8988T (cell line): ENCODE measurements around the gene CLPTM1L.
"Not testable (repeated sequence)": the region's sequence is repeated elsewhere in the genome, so short reads cannot be mapped to it uniquely, and the experiment has no call there.

Experiments
- DNase-seq: peaks from one replicate; pipeline ENCODE4 v3.0.0; 2011

CLPTM1L gene

DNA sequence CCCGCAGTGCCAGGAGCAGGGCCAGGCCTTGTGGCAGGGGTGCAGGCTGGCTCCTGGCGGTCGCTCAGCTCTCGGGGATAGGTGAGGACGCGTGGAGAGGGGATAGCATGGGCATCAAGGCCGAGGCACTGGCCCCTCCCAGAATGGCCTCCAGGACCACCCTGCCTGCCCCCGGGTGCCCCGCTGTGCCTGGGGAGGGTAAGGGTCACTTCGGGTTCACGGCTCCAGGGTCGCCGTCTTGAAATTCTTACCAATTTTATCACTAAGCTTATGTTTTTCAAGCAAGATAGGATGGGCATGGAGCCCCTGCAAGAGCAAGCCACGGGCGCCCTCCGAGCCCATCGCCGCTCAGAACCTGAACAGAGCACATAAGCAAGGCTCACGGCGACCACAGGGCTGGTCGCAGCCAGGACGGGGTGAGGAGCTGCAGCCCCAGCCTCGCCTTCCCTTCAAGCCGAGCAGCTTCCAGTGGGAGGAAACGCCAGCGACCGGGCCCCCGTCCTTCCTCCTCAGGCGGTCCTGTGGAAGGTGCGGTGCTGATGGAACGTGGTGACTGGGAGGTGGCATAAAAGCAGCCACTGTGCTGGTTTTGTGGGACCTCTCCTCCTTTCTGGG lies 14.2 kb upstream of the CLPTM1L start:
- DNase-seq = no peak

DNA sequence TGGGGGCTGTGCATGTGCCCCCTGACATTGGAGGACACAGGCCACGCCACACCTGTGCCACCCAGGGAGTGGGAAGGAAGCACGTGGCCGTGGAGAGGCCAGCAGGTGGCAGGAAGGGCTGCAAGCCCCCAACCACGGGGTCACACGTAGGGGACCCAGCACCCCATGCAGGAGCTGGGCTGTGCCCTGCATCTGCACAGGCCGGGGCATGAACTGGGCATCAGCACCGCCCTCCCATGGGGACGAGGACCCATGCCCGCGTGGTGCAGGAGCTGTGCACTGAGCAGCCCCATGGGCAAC lies 13.8 kb upstream of the CLPTM1L start:
- DNase-seq = no peak

DNA sequence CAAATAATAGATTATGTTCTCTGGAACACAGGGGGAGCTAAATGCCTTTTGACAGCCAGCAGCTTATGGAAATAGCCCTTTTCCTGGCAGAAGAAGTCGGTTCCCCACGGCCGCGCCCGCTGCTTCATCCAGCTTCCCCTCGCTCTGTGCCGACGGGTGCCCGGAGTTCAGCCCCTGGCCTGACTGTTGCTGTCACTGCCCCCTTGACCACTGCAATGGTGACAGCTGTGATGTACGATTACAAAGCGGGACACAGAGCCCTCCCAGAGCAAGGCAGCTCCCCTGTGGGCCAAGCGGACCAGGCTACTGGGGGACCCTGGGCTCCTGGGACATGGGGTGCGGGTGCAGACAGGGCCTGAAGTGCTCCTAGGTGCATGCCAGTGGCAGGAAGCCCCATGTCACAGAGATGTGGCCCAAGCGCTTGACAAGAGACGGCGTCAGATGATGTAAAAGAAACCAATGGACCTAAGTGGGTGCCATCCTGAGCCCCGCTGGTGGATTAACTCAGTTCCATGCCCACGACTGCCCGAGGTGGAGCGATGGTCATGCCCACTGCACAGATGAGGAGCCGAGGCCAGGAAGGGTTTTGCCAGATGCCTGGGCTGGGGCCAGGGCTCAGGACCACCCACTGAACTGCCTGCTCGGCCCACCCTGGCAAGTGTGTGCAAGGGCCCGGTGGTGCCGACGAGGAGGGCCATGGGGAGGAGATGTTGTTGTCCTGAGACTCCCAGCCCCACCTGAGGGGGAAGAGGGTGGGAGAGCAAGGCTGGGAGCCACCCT lies 13.2 kb upstream of the CLPTM1L start:
- DNase-seq = no peak

- no peak for DNase-seq
These were observed 12.2 kb upstream of the CLPTM1L start for GRCh38 chr5:1356873-1357787.

DNA sequence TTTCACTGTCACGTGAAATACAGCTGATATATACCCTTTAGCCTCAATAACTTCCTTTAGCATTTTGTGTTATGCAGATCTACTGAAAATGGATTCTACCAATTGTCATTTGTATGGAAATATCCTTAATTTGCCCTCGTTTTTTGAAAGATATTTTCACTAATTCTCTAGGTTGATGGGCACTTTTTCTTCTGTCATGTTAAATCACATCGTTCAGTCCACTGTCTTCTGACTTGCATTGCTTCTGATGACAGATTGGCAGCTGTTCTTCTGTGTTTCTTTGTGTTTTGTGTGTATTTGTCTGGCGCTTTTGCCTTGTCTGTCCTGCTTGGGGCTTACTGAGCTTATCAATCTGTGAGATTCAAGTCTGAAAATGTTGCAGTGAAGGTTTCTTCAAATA lies 9.7 kb upstream of the CLPTM1L start:
- DNase-seq = no peak

- DNase-seq = no peak
These were observed 7.6 kb upstream of the CLPTM1L start for GRCh38 chr5:1352231-1353219.

DNA sequence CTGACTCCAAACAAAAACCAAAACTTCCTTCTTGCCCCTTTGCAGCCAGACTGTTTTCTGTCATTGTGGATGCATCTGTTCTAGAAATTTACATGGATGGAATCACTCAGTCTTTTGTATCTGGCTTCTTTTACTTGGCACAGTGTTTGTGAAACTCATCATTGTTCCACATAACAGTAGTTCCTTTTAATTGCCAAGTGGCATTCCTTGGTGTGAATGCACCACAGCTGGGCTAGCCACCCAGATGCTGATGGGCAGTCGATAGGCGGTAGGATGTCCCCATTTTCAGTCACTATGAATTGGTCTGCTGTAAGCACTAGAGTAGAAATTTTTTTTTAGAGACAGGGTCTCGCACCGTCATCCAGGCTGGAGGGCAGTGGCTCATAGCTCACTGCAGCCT lies 6.3 kb upstream of the CLPTM1L start:
- DNase-seq = no peak

DNA sequence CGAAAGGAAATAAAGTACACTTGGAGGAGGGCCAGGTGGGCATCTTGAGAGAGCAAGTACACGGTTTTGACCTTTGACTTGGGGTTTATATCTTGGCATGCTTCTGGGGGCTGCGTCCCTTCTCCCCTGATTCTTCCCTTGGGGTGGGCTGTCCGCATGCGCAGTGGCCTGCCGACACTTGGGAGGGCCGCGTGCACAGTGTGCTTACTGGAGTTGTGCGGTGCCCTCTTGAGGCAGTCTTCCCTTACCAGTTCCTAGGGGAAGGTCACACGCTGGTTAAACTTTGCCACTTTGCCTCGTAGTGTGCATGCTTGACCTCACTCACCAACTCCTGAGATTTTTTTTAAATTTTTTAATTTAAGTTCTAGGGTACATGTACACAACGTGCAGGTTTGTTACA lies 4.3 kb upstream of the CLPTM1L start:
- no peak for DNase-seq

DNA sequence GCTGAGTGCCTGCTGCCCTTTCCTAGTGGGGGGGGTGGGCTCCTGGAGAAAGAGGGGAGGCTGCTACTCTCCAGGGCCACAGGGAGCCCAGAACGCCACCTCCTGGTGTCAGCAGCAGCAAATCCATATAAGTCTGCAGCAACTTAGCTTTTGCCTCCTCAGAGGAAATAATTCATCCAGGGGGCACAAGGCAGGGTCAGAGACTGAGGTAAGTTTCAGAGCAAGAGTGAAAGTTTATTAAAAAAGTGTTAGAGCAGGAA lies 4.0 kb upstream of the CLPTM1L start:
- peak; percentile 83 for DNase-seq

DNA sequence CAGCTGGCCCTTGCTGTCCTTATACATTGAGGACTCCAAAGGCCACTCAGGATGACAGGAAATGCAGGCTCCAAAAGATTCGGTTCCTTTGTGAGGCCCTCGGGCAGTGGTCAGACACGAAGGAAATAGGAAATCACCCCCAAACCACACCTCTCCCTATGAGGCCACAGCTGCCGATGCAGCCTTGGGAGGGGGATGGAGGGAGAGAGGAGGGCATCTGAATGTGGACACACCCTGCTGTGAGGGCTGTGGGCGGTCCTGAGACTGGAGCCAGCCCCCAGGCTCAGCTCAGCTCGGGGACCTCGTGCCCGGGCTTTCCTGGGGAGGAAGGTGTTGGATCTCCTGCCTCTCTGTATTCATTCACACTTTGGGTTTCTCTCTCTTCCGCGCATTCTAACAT lies 2.7 kb upstream of the CLPTM1L start:
- DNase-seq = no peak

DNA sequence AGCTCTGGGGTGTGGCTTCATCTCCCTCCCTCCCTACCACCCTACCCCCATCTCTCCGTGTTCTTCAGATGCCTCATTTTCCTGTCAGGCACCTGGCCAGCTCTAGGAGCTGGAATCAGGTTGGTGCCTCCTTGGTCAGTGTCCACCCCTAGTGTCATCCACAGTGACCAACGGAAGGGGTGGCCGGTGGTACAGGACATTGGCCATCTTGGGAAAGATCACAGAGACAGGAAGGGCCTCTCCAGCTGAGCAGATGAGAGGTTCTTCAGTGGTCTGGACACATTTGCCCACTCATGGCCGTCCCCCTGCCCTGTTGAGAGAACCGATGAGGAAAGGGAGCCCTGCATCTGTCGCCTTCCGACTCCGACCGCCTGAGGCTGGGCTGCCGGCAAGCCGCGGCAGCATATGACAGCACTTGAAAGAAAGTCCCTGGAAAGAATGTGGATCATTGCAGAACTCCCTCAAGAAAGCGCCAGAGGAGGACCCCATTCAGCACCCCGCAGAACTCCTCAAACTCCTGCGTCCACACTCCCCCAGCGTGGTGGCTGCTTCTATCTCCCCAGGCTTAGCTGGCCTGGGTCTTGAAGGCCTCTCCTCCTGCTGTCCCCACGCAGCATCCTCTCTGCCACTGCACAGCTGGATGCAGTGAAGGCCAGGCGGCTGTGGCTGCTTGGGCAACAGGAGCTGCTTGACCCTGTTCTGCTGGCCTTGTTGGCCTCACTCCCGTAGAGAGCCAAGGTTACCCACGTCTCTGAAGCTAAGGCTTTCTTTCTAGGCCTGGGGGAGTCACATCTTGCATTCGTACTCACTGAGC lies 1.9 kb upstream of the CLPTM1L start:
- no peak for DNase-seq

- no peak for DNase-seq
These were observed 1.2 kb upstream of the CLPTM1L start for GRCh38 chr5:1345876-1346626.

DNA sequence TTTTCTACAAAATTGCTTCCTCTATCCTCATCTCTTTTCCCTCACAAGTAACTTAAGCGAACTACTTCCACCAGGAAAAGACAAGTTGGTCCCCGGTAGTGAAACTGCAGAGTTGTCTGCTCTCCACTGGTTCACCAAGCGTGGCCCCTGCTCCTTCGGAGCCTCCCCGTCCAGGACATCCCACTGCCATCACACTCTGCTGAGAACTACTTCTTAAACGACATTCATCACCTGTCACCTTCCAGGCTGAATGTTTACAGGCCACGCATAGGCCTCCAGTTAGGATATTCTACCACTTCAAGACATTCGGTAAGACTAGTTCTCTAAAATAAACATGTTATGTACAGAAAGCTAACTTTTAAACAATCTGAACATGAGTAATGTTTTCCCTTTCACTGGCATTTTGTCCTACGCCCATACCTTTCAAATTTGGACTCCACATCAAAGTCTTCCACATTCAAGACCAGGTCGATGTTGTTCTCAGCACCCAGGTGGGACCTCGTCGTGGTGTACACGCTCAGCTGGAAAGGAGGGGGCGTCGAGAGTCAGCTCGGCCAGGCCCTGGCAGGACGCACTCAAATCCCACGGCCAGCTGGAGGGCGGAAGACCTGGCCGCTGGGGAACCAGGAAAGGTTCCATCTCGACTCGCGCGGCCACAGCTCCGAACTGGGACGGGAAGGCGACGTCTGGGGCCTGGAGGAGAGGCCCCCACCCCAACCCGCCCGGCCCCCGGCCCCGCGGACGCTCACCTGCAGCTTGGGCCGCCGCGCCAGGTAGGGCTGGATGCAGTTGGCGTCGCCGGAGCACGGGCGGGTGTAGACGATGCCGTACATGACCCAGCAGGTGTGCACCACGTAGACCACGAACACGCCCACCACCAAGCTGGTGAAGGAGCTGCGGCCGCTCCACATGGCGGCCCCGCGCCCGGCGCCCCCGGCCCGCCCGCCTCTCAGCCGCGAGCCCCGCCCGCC lies 683 bp downstream of the CLPTM1L start:
- peak; percentile 76 for DNase-seq

- DNase-seq = no peak
These were observed 1.6 kb downstream of the CLPTM1L start for GRCh38 chr5:1343315-1343751.

- DNase-seq = not testable (repeated sequence)
These were observed 2.2 kb downstream of the CLPTM1L start for GRCh38 chr5:1342711-1343110.

GRCh38 chr5:1342268-1342667 lies 2.6 kb downstream of the CLPTM1L start:
- no peak for DNase-seq

DNA sequence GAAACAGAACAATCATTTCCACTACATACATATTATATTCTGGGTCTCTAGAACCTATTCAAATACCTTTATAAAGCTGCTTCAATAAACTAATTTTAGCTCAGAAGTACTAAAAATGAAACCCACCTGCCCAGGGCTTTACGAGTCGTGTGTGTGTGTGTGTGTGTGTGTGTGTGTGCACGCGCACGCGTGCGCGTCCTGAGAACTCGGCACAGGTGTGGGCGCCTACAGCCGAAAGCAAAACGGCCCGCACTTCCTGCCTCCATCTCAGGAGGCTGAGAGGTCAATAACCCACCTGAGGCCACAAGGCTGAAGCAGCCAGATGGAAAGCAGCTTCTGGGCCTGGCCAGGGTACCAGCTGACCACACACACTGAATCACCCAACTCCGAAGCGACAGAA lies 3.0 kb downstream of the CLPTM1L start:
- no peak for DNase-seq

DNA sequence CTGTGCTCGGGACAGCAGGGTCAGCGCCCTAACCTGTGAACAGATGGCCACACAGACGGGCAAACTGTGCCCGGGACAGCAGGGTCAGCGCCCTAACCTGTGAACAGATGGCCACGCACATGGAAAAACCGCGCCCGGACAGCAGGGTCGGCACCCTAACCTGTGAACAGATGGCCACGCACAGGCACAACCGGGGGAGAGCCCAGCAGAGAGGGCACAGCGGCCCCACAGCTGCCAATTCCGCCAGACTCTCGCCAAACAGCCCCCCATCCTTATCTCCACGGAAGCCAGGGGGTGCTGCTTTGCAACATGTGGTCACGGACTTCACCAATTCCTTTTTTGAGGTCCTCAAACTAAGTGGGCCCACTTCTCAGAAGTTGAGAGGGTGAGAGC lies 5.1 kb downstream of the CLPTM1L start:
- not testable (repeated sequence) for DNase-seq

DNA sequence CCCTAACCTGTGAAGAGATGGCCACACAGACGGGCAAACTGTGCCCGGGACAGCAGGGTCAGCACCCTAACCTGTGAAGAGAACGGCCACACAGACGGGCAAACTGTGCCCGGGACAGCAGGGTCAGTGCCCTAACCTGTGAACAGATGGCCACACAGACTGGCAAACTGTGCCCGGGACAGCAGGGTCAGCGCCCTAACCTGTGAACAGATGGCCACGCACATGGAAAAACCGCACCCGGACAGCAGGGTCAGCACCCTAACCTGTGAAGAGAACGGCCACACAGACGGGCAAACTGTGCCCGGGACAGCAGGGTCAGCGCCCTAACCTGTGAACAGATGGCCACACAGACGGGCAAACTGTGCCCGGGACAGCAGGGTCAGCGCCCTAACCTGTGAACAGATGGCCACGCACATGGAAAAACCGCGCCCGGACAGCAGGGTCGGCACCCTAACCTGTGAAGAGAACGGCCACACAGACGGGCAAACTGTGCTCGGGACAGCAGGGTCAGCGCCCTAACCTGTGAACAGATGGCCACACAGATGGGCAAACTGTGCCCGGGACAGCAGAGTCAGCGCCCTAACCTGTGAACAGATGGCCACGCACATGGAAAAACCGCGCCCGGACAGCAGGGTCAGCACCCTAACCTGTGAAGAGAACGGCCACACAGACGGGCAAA lies 5.6 kb downstream of the CLPTM1L start:
- not testable (repeated sequence) for DNase-seq
